HCT116 (cell line): Measurements from ENCODE around the gene RNPEP.

Experiments used
- CTCF ChIP-seq, 3 experiments: fragments of 200-600 bp in 1 of 3; sonication (generic) in 1 of 3; IDR thresholded peaks in 2 of 3; conservative IDR thresholded peaks in 1 of 3; 2 replicates each; pipeline ENCODE4 v1.5.1; 2012 to 2017; ENCODE audit warnings: low read depth in 2 of 3, low read length in 2 of 3, antibody characterized with exemption in 1 of 3, borderline replicate concordance in 1 of 3, control low read depth in 1 of 3, mild to moderate bottlenecking in 1 of 3, mixed read lengths in 1 of 3, mixed run types in 1 of 3, moderate library complexity in 1 of 3; ENCODE audit not compliant: insufficient read depth in 1 of 3
- FOSL1 ChIP-seq: IDR thresholded peaks from 2 replicates; pipeline ENCODE4 v1.6.1; 2012; ENCODE audit warnings: low read depth
- MAX ChIP-seq: IDR thresholded peaks from 2 replicates; pipeline ENCODE4 v1.6.1; 2012
- POLR2A ChIP-seq: IDR thresholded peaks from 2 replicates; pipeline ENCODE4 v1.7.0; 2011; ENCODE audit warnings: borderline replicate concordance; ENCODE audit not compliant: insufficient read depth, insufficient read length; ENCODE audit errors: extremely low read depth
- POLR2AphosphoS5 ChIP-seq: IDR thresholded peaks from 2 replicates; pipeline ENCODE4 v1.6.1; 2011; ENCODE audit warnings: mild to moderate bottlenecking, low read depth, low read length, moderate library complexity
- RAD21 ChIP-seq: IDR thresholded peaks from 2 replicates; pipeline ENCODE4 v1.6.1; 2012; ENCODE audit warnings: low read depth, mild to moderate bottlenecking

- TF ChIP-seq RAD21, result no peak
- no peak for TF ChIP-seq FOSL1
- TF ChIP-seq POLR2AphosphoS5, result no peak
- TF ChIP-seq MAX, result no peak
- no peak for TF ChIP-seq POLR2A
- no peak for TF ChIP-seq CTCF (IDR thresholded peaks at IDR 0.05 in 2 of 3, conservative IDR thresholded peaks at IDR 0.05 in 1 of 3; ENCODE audit: borderline replicate concordance in 1 of 3, insufficient read depth in 1 of 3, low read depth in 2 of 3, low read length in 2 of 3)
Observed at GRCh38 chr1:202045705-202046104, 63.3 kb downstream of the RNPEP start.
